ENCODE measurements around the gene TNFSF8. TPM values are rescaled to one million over a fixed set of nuclear protein-coding genes. Genes with fewer than 3 reads are reported as not detected.

The TNFSF8 gene
- total and polyA plus RNA-seq, 9 of the 15 experiments (the other 6 are each of a cell fraction or from before 2014, with no cell fraction given): 0.09 TPM; not detected in 8

DNA sequence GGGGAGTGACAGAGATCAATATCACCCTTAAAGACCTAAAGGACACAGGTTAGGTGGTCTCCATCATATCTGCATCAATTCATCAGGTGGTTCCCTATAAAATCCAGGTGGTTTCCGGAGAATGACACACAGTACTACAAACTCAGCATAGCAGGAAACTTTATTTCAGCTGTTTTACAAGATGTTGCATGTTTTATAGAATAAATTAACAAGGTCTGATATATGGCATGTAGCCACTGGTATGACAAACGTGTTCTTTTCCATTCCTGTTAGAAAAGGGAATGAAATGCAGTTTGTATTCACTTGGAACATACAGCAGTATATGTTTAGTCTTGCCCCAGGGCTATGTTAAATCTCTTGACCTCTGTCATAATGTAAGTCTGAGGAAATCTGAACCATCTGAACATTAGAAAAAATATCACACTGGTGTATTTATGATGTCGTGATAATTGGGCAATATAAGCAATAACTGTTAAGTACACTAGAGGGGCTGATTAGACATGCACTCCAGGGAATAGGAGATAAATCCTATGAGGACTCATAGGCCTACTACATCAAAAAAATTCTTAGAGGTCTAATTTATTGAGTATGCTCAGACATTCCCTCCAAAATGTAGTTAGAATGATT is 42.2 kb upstream of the TNFSF8 start:
- Histone ChIP-seq H3K79me2 (ENCODE audit: control insufficient read depth, insufficient read depth, low read length) (no peaks in the 10 kb centered on the region), H3K9me3 (replicated peaks; ENCODE audit: control insufficient read depth, insufficient read depth, low read depth, low read length) (no peaks in the 10 kb centered on the region), H3K9ac (ENCODE audit: insufficient read depth in 1 of 2, low read depth in 2 of 2, low read length in 2 of 2) (no peak overlapping the region), H4K20me1 (replicated peaks; ENCODE audit: control insufficient read depth, insufficient read depth, low read length) (no peaks in the 10 kb centered on the region), H2AFZ (ENCODE audit: low read depth, low read length) (no peak overlapping the region), H3K27me3 (ENCODE audit: control insufficient read depth in 2 of 2, insufficient read depth in 2 of 2, low read length in 2 of 2) (no peaks in the 10 kb centered on the region), H3K27ac (ENCODE audit: extremely low read depth, low read depth, low read length) (no peak overlapping the region), H3K36me3 (ENCODE audit: control insufficient read depth, insufficient read depth, low read length) (no peaks in the 10 kb centered on the region), H3K4me3 (no peak overlapping the region), H3K4me2 (ENCODE audit: insufficient read depth, low read length) (no peak overlapping the region), H3K4me1 (replicated peaks in 1 of 2; ENCODE audit: control insufficient read depth in 2 of 2, insufficient read depth in 2 of 2, low read length in 2 of 2) (no peaks in the 10 kb centered on the region), H3K9me1 (ENCODE audit: control insufficient read depth, insufficient read depth, low read length) (no peaks in the 10 kb centered on the region)
- no peak for DNase-seq (ENCODE audit: extremely low read depth in 1 of 4, low spot score in 3 of 4)
- ChIA-PET CTCF (ENCODE audit: low intra/inter-chr PET ratio) (no interaction called here), POLR2A (no interaction called here)
- intact Hi-C loops (cut with micrococcal nuclease) (no loop called here), in situ Hi-C loops (cut with MboI) (no loop called here)
- FAIRE-seq: no peak
- WGBS (ENCODE audit: insufficient coverage, low coverage, missing lambda C conversion rate): 0% methylated on average over 3 of the region's 3 CpGs
- no peak for ATAC-seq
- TF ChIP-seq LARP7 (IDR thresholded peaks at IDR 0.05) (no peak), PYGO2 (tag; IDR thresholded peaks at IDR 0.05) (no peak), YBX1 (IDR thresholded peaks at IDR 0.05) (no peak)
- TF ChIP-seq, protein P1, sequence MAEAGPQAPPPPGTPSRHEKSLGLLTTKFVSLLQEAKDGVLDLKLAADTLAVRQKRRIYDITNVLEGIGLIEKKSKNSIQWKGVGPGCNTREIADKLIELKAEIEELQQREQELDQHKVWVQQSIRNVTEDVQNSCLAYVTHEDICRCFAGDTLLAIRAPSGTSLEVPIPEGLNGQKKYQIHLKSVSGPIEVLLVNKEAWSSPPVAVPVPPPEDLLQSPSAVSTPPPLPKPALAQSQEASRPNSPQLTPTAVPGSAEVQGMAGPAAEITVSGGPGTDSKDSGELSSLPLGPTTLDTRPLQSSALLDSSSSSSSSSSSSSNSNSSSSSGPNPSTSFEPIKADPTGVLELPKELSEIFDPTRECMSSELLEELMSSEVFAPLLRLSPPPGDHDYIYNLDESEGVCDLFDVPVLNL (CRISPR knock-in tag; IDR thresholded peaks at IDR 0.05; ENCODE audit: low read depth): no peak
- BruUV-seq (replicated peaks): no TSS peak

DNA sequence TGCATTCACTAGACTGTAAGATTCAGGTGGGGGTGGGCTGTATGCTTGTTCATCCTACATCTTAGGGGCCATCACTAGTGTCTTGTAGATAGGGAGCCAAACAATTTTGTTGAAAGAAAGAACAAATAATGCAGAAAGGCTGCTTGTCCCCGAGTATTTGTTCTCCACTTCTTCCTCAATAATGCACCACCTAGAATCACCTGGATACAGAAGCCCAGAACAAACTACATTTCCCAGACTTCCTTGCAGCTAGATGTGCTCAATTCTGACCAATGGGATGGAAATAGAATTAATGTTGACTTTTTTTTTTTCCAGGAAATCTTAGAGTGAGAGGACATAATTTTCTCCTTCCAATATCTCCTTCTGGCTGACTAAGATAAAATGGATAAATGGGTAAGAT is 38.9 kb upstream of the TNFSF8 start:
- Histone ChIP-seq H3K9ac (ENCODE audit: insufficient read depth in 1 of 2, low read depth in 2 of 2, low read length in 2 of 2) (no peak overlapping the region), H3K27ac (ENCODE audit: extremely low read depth, low read depth, low read length) (no peak overlapping the region), H2AFZ (ENCODE audit: low read depth, low read length) (no peak overlapping the region), H3K4me3 (no peak overlapping the region), H3K9me3 (replicated peaks; ENCODE audit: control insufficient read depth, insufficient read depth, low read depth, low read length) (no peaks in the 10 kb centered on the region), H3K4me2 (ENCODE audit: insufficient read depth, low read length) (no peak overlapping the region), H3K36me3 (ENCODE audit: control insufficient read depth, insufficient read depth, low read length) (no peaks in the 10 kb centered on the region), H3K79me2 (ENCODE audit: control insufficient read depth, insufficient read depth, low read length) (no peaks in the 10 kb centered on the region), H4K20me1 (replicated peaks; ENCODE audit: control insufficient read depth, insufficient read depth, low read length) (no peaks in the 10 kb centered on the region), H3K4me1 (replicated peaks in 1 of 2; ENCODE audit: control insufficient read depth in 2 of 2, insufficient read depth in 2 of 2, low read length in 2 of 2) (no peaks in the 10 kb centered on the region), H3K9me1 (ENCODE audit: control insufficient read depth, insufficient read depth, low read length) (no peaks in the 10 kb centered on the region), H3K27me3 (ENCODE audit: control insufficient read depth in 2 of 2, insufficient read depth in 2 of 2, low read length in 2 of 2) (no peaks in the 10 kb centered on the region)
- no peak for DNase-seq (ENCODE audit: extremely low read depth in 1 of 4, low spot score in 3 of 4)
- intact Hi-C loops (cut with micrococcal nuclease): no loop called here
- CTCF ChIA-PET (ENCODE audit: low intra/inter-chr PET ratio): no interaction called here
- in situ Hi-C loops (cut with MboI): no loop called here
- POLR2A ChIA-PET: no interaction called here
- 0% methylated on average over 1 of the region's 1 CpG for WGBS (ENCODE audit: insufficient coverage, low coverage, missing lambda C conversion rate)
- no peak for ATAC-seq
- TF ChIP-seq FOXM1 (IDR thresholded peaks at IDR 0.05; ENCODE audit: low read depth) (no peak), FOXM1 (CRISPR knock-in tag; IDR thresholded peaks at IDR 0.05; ENCODE audit: low read depth) (no peak), RBM17 (IDR thresholded peaks at IDR 0.05; ENCODE audit: borderline replicate concordance, low read depth, low read length) (no peak), TGIF2 (CRISPR knock-in tag; IDR thresholded peaks at IDR 0.05) (no peak), RUNX1 (IDR thresholded peaks at IDR 0.05; ENCODE audit: low read depth) (no peak), RFX7 (CRISPR knock-in tag; IDR thresholded peaks at IDR 0.05) (no peak), PRPF4 (IDR thresholded peaks at IDR 0.05; ENCODE audit: insufficient read depth, low read depth, low read length, poor library complexity, severe bottlenecking) (no peak)
- TF ChIP-seq, protein P2, sequence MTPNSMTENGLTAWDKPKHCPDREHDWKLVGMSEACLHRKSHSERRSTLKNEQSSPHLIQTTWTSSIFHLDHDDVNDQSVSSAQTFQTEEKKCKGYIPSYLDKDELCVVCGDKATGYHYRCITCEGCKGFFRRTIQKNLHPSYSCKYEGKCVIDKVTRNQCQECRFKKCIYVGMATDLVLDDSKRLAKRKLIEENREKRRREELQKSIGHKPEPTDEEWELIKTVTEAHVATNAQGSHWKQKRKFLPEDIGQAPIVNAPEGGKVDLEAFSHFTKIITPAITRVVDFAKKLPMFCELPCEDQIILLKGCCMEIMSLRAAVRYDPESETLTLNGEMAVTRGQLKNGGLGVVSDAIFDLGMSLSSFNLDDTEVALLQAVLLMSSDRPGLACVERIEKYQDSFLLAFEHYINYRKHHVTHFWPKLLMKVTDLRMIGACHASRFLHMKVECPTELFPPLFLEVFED (CRISPR knock-in tag; conservative IDR thresholded peaks at IDR 0.05): no peak
- no peak for FAIRE-seq
- no TSS peak for BruUV-seq (replicated peaks)
